HCT116 (cell line): ENCODE data around the gene NCMAP. TPM values are rescaled to one million over a fixed set of nuclear protein-coding genes. Genes with fewer than 3 reads are reported as not detected.

Experiments used
- ATAC-seq: fragments of 200-7000 bp; cut with Tn5 transposase; 2 replicates; pipeline ENCODE4 v1.9.1; 2020; ENCODE audit warnings: mild to moderate bottlenecking, moderate library complexity
- BruUV-seq: library from RNA; stranded (reverse); fragments of 400-500 nt; replicated peaks from 2 replicates; lab custom pipeline; 2021; lab: Mats Ljungman, UMichigan
- CTCF ChIA-PET: fragments of 300-600 bp; sonication (Branson Sonifier 250); formaldehyde crosslinking; loops from one replicate; lab custom pipeline; 2021; ENCODE audit warnings: antibody characterized with exemption; lab: Charles Lee
- POLR2A ChIA-PET: fragments of 300-600, 350-600 bp; sonication (Branson Sonifier 250); formaldehyde crosslinking; loops from one replicate; lab custom pipeline; 2021; ENCODE audit warnings: antibody characterized with exemption; lab: Charles Lee
- RAD21 ChIA-PET, 2 experiments: fragments of 300-600 bp; sonication (Branson Sonifier 250); formaldehyde crosslinking; loops; one replicate each; lab custom pipeline; 2023; ENCODE audit warnings: low total read pairs in 2 of 2; ENCODE audit not compliant: uncharacterized antibody in 2 of 2, unreplicated experiment in 2 of 2, low non-redundant PET in 1 of 2; lab: Charles Lee
- DNase-seq: peaks from one replicate; pipeline ENCODE4 v3.0.0-alpha.2; 2010; ENCODE audit warnings: low read depth, low spot score
- H2AFZ ChIP-seq: fragments of 200-600 bp; shearing (Covaris generic), sonication (generic); 2 replicates; pipeline ENCODE4 v1.6.1; 2017; ENCODE audit warnings: low read depth, mixed run types, mixed read lengths, antibody characterized with exemption, low read length; ENCODE audit not compliant: poor library complexity, severe bottlenecking
- H3K27ac ChIP-seq: 2 replicates; pipeline ENCODE4 v1.5.1; 2012; ENCODE audit warnings: low read depth, low read length
- H3K27me3 ChIP-seq: fragments of 200-600 bp; sonication (generic); 2 replicates; pipeline ENCODE4 v1.6.1; 2016; ENCODE audit warnings: mixed run types, low read length, mixed read lengths; ENCODE audit not compliant: insufficient read depth
- H3K36me3 ChIP-seq, 2 experiments: fragments of 200-500 bp in 1 of 2; fragments of 200-600 bp in 1 of 2; sonication (Bioruptor generic) in 1 of 2; sonication (generic) in 1 of 2; 2 replicates each; pipeline versions ENCODE4 v1.5.1 to v1.6.1; 2014 to 2016; ENCODE audit warnings: low read length in 2 of 2, inconsistent platforms in 1 of 2, mixed read lengths in 1 of 2, mixed run types in 1 of 2; ENCODE audit not compliant: insufficient read depth in 2 of 2, control insufficient read depth in 1 of 2
- H3K4me1 ChIP-seq, 2 experiments: fragments of 200-600 bp in 1 of 2; sonication (generic) in 1 of 2; 2 replicates each; pipeline versions ENCODE4 v1.5.1 to v1.6.1; 2012 to 2017; ENCODE audit warnings: low read length in 2 of 2, inconsistent platforms in 1 of 2, mild to moderate bottlenecking in 1 of 2, mixed read lengths in 1 of 2, mixed run types in 1 of 2, moderate library complexity in 1 of 2; ENCODE audit not compliant: insufficient read depth in 2 of 2, control insufficient read depth in 1 of 2
- H3K4me2 ChIP-seq: fragments of 200-600 bp; sonication (generic); 2 replicates; pipeline ENCODE4 v1.6.1; 2017; ENCODE audit warnings: mixed run types, low read length, mixed read lengths
- H3K4me3 ChIP-seq, 2 experiments: fragments of 200-600 bp in 1 of 2; sonication (generic) in 1 of 2; replicated peaks in 1 of 2; 2 replicates each; pipeline ENCODE4 v1.5.1; 2011 to 2016; ENCODE audit warnings: low read length in 2 of 2, control low read depth in 1 of 2, low read depth in 1 of 2, mild to moderate bottlenecking in 1 of 2, mixed read lengths in 1 of 2, mixed run types in 1 of 2
- H3K79me2 ChIP-seq: fragments of 200-600 bp; sonication (generic); 2 replicates; pipeline ENCODE4 v1.6.1; 2017; ENCODE audit warnings: mild to moderate bottlenecking, mixed run types, low read length, moderate library complexity, mixed read lengths; ENCODE audit not compliant: insufficient read depth
- H3K9ac ChIP-seq: fragments of 200-600 bp; sonication (generic); 2 replicates; pipeline ENCODE4 v1.6.1; 2016; ENCODE audit warnings: low read length, mixed read lengths
- H3K9me2 ChIP-seq: fragments of 200-600 bp; sonication (generic), shearing (Covaris generic); 2 replicates; pipeline ENCODE4 v1.6.1; 2017; ENCODE audit warnings: mixed run types, mild to moderate bottlenecking, moderate library complexity; ENCODE audit not compliant: insufficient read depth
- H3K9me3 ChIP-seq, 2 experiments: fragments of 200-500 bp in 1 of 2; fragments of 200-600 bp in 1 of 2; sonication (Bioruptor generic) in 1 of 2; sonication (generic) in 1 of 2; 2 replicates each; pipeline ENCODE4 v1.6.1; 2014 to 2017; ENCODE audit warnings: low read length in 2 of 2, mixed read lengths in 2 of 2, inconsistent platforms in 1 of 2, low read depth in 1 of 2, mild to moderate bottlenecking in 1 of 2, mixed run types in 1 of 2, moderate library complexity in 1 of 2; ENCODE audit not compliant: control insufficient read depth in 1 of 2, insufficient read depth in 1 of 2
- H4K20me1 ChIP-seq: fragments of 200-600 bp; sonication (generic), shearing (Covaris generic); 2 replicates; pipeline ENCODE4 v1.6.1; 2017; ENCODE audit warnings: mixed run types, mild to moderate bottlenecking, moderate library complexity; ENCODE audit not compliant: insufficient read depth
- CEBPB ChIP-seq: IDR thresholded peaks from 2 replicates; pipeline ENCODE4 v1.6.1; 2012; ENCODE audit warnings: low read depth
- EGR1 ChIP-seq: IDR thresholded peaks from 2 replicates; pipeline ENCODE4 v1.6.1; 2012; ENCODE audit warnings: low read depth
- ELF1 ChIP-seq: IDR thresholded peaks from 2 replicates; pipeline ENCODE4 v1.6.1; 2012; ENCODE audit warnings: low read depth, borderline replicate concordance
- EZH2 ChIP-seq: fragments of 200-600 bp; sonication (generic); IDR thresholded peaks from 2 replicates; pipeline ENCODE4 v1.6.1; 2017; ENCODE audit warnings: antibody characterized with exemption, mixed run types
- EZH2phosphoT487 ChIP-seq: fragments of 200-600 bp; IDR thresholded peaks from 2 replicates; pipeline ENCODE4 v1.6.1; 2018; ENCODE audit warnings: antibody characterized with exemption, borderline replicate concordance
- FOSL1 ChIP-seq: IDR thresholded peaks from 2 replicates; pipeline ENCODE4 v1.6.1; 2012; ENCODE audit warnings: low read depth
- POLR2A ChIP-seq: IDR thresholded peaks from 2 replicates; pipeline ENCODE4 v1.7.0; 2011; ENCODE audit warnings: borderline replicate concordance; ENCODE audit not compliant: insufficient read depth, insufficient read length; ENCODE audit errors: extremely low read depth
- POLR2AphosphoS5 ChIP-seq: IDR thresholded peaks from 2 replicates; pipeline ENCODE4 v1.6.1; 2011; ENCODE audit warnings: mild to moderate bottlenecking, low read depth, low read length, moderate library complexity
- RAD21 ChIP-seq: IDR thresholded peaks from 2 replicates; pipeline ENCODE4 v1.6.1; 2012; ENCODE audit warnings: low read depth, mild to moderate bottlenecking
- SP1 ChIP-seq: IDR thresholded peaks from 2 replicates; pipeline ENCODE4 v1.6.1; 2012; ENCODE audit warnings: low read depth
- SRF ChIP-seq: IDR thresholded peaks from 2 replicates; pipeline ENCODE4 v1.6.1; 2012; ENCODE audit warnings: low read depth
- TCF7L2 ChIP-seq: IDR thresholded peaks from 2 replicates; pipeline ENCODE4 v1.7.0; 2011; ENCODE audit warnings: borderline replicate concordance, inconsistent platforms; ENCODE audit not compliant: insufficient read depth, insufficient read length; ENCODE audit errors: extremely low read depth
- YY1 ChIP-seq: IDR thresholded peaks from 2 replicates; pipeline ENCODE4 v1.6.1; 2011; ENCODE audit warnings: low read length, low read depth, moderate library complexity, mild to moderate bottlenecking; ENCODE audit not compliant: insufficient replicate concordance; ENCODE audit errors: extremely low read depth
- ZFX ChIP-seq: fragments of 450-650 bp; IDR thresholded peaks from 2 replicates; pipeline ENCODE4 v1.6.1; 2017
- intact Hi-C: fragments of 100-400 bp; cut with micrococcal nuclease; formaldehyde crosslinking; loops from 2 replicates; pipeline ENCODE4 v1.10.0; 2022
- total RNA-seq: library from RNA; stranded (reverse); gene quantifications from one replicate; pipeline ENCODE4 v1.2.1, GENCODE V29; 2021; ENCODE audit not compliant: unreplicated experiment
- TF ChIP-seq, protein P1 (sequence below): IDR thresholded peaks from 2 replicates; pipeline ENCODE4 v1.6.1; 2012; ENCODE audit warnings: low read depth
- TF ChIP-seq, protein P2 (sequence below), 3 experiments: fragments of 200-600 bp in 1 of 3; sonication (generic) in 1 of 3; IDR thresholded peaks in 2 of 3; conservative IDR thresholded peaks in 1 of 3; 2 replicates each; pipeline ENCODE4 v1.5.1; 2012 to 2017; ENCODE audit warnings: low read depth in 2 of 3, low read length in 2 of 3, antibody characterized with exemption in 1 of 3, borderline replicate concordance in 1 of 3, control low read depth in 1 of 3, mild to moderate bottlenecking in 1 of 3, mixed read lengths in 1 of 3, mixed run types in 1 of 3, moderate library complexity in 1 of 3; ENCODE audit not compliant: insufficient read depth in 1 of 3
- TF ChIP-seq, protein P3 (sequence below): IDR thresholded peaks from 2 replicates; pipeline ENCODE4 v1.6.1; 2012
- TF ChIP-seq, protein P4 (sequence below): IDR thresholded peaks from 2 replicates; pipeline ENCODE4 v1.6.1; 2012

Gene NCMAP
- total RNA-seq, 1 experiment from 2014 or later, result 0.84 TPM

DNA sequence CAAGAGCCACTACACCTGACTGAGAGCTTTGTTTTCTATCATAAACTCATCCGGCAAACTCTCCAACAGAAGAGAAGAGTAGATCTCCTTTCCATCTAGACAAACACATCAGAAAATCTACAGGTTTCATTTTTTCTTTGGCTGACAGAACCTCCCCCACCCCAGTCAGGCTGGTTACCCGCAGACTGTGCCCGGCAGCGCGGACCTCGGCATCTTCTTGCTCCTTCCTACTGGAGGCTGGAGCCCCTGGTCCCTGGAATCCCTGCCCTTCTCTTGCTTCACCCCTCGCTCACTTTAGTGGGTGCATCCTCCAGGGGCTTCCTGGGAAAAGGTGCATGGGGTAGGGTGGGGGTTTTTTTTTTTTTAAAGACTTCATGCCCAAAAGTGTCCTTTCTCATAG is 23.0 kb downstream of the NCMAP start:
- H3K79me2 ChIP-seq, result no peaks in the 10 kb centered on the region
- no peaks in the 10 kb centered on the region for H3K36me3 ChIP-seq
- ChIA-PET POLR2A (no interaction called here), RAD21 (no interaction called here), CTCF (interaction anchor here (1.5 kb wide), 1 partner anchor 9 kb away, joined by 10 read pairs; no protein-coding TSS in a partner anchor)
- H2AFZ ChIP-seq, result no peak overlapping the region
- no peak overlapping the region for H3K4me3 ChIP-seq
- H3K27me3 ChIP-seq, result no peaks in the 10 kb centered on the region
- H3K4me1 ChIP-seq, result no peaks in the 10 kb centered on the region
- ATAC-seq (no peak), DNase-seq (no peak)
- intact Hi-C loops, result no loop called here
- BruUV-seq, result no TSS peak
- no peak overlapping the region for H3K27ac ChIP-seq
- no peaks in the 10 kb centered on the region for H3K9me3 ChIP-seq
- H3K9me2 ChIP-seq, result no peaks in the 10 kb centered on the region
- no peak overlapping the region for H3K9ac ChIP-seq
- TF ChIP-seq, protein P1, sequence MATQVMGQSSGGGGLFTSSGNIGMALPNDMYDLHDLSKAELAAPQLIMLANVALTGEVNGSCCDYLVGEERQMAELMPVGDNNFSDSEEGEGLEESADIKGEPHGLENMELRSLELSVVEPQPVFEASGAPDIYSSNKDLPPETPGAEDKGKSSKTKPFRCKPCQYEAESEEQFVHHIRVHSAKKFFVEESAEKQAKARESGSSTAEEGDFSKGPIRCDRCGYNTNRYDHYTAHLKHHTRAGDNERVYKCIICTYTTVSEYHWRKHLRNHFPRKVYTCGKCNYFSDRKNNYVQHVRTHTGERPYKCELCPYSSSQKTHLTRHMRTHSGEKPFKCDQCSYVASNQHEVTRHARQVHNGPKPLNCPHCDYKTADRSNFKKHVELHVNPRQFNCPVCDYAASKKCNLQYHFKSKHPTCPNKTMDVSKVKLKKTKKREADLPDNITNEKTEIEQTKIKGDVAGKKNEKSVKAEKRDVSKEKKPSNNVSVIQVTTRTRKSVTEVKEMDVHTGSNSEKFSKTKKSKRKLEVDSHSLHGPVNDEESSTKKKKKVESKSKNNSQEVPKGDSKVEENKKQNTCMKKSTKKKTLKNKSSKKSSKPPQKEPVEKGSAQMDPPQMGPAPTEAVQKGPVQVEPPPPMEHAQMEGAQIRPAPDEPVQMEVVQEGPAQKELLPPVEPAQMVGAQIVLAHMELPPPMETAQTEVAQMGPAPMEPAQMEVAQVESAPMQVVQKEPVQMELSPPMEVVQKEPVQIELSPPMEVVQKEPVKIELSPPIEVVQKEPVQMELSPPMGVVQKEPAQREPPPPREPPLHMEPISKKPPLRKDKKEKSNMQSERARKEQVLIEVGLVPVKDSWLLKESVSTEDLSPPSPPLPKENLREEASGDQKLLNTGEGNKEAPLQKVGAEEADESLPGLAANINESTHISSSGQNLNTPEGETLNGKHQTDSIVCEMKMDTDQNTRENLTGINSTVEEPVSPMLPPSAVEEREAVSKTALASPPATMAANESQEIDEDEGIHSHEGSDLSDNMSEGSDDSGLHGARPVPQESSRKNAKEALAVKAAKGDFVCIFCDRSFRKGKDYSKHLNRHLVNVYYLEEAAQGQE, result no peak
- TF ChIP-seq RAD21 (no peak), EZH2 (no peak), POLR2AphosphoS5 (no peak), FOSL1 (no peak), CEBPB (no peak), ZFX (no peak), EGR1 (no peak), SRF (no peak), YY1 (no peak), EZH2phosphoT487 (no peak), SP1 (no peak), POLR2A (no peak), TCF7L2 (no peak), ELF1 (no peak)
- TF ChIP-seq, protein P2, sequence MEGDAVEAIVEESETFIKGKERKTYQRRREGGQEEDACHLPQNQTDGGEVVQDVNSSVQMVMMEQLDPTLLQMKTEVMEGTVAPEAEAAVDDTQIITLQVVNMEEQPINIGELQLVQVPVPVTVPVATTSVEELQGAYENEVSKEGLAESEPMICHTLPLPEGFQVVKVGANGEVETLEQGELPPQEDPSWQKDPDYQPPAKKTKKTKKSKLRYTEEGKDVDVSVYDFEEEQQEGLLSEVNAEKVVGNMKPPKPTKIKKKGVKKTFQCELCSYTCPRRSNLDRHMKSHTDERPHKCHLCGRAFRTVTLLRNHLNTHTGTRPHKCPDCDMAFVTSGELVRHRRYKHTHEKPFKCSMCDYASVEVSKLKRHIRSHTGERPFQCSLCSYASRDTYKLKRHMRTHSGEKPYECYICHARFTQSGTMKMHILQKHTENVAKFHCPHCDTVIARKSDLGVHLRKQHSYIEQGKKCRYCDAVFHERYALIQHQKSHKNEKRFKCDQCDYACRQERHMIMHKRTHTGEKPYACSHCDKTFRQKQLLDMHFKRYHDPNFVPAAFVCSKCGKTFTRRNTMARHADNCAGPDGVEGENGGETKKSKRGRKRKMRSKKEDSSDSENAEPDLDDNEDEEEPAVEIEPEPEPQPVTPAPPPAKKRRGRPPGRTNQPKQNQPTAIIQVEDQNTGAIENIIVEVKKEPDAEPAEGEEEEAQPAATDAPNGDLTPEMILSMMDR (IDR thresholded peaks at IDR 0.05 in 2 of 3, conservative IDR thresholded peaks at IDR 0.05 in 1 of 3; ENCODE audit: borderline replicate concordance in 1 of 3, insufficient read depth in 1 of 3, low read depth in 2 of 3, low read length in 2 of 3), result no peak
- TF ChIP-seq, protein P3, sequence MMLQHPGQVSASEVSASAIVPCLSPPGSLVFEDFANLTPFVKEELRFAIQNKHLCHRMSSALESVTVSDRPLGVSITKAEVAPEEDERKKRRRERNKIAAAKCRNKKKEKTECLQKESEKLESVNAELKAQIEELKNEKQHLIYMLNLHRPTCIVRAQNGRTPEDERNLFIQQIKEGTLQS, result no peak
- TF ChIP-seq, protein P4, sequence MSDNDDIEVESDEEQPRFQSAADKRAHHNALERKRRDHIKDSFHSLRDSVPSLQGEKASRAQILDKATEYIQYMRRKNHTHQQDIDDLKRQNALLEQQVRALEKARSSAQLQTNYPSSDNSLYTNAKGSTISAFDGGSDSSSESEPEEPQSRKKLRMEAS, result no peak
- no peak overlapping the region for H3K4me2 ChIP-seq
- no peaks in the 10 kb centered on the region for H4K20me1 ChIP-seq
